ENCODE data around the gene VEGFD. TPM values are rescaled to one million over a fixed set of nuclear protein-coding genes. Genes with fewer than 3 reads are reported as not detected.

VEGFD gene
- total RNA-seq, 1 experiment from 2014 or later, result 0.36 TPM

DNA sequence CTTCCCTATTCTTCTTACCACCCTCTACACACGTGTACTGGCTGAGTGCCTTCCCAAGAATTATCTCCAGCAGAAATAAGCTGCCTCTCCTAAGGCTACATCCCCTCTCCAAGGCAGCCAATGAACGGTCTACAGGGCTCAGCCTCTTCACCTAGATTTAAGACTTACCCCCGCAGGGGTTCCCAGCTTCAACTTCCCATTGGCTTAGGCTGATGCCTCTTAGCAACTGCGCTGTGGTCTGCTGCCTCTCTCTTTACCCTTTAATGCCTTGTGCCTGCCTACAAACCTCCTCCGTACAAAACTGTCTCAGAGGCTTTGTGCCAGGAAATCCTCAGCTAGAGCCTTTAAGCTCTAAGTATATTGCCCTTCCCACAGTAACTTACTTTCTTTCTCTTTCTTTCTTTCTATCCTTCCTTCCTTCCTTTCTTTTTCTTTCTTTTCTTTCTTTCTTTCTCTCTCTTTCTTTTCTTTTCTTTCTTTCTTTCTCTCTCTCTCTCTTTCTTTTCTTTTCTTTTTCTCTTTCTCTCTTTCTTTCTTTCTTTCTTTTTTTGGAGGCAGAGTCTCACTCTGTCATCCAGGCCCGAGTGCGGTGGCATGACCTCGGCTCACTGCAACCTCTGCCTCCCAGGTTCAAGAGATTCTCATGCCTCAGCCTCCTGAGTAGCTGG is 33.8 kb downstream of the VEGFD start:
- Histone ChIP-seq H3K27me3 (replicated peaks; ENCODE audit: control insufficient read depth, insufficient read depth, low read length) (no peaks in the 10 kb centered on the region), H3K4me3 (ENCODE audit: low read depth, low read length) (no peak overlapping the region), H3K36me3 (ENCODE audit: control insufficient read depth, insufficient read depth, low read length) (no peaks in the 10 kb centered on the region), H3K9me3 (no peaks in the 10 kb centered on the region), H3K4me1 (no peaks in the 10 kb centered on the region)
- BruUV-seq (replicated peaks), result no TSS peak
- Mint-ChIP-seq H3K9me3 (ENCODE audit: unreplicated experiment) (no peaks in the 10 kb centered on the region), H3K36me3 (ENCODE audit: insufficient read depth, unreplicated experiment) (no peaks in the 10 kb centered on the region), H3K27ac (ENCODE audit: unreplicated experiment) (no peak overlapping the region), H3K4me1 (ENCODE audit: low read depth, unreplicated experiment) (no peaks in the 10 kb centered on the region), H3K4me3 (ENCODE audit: unreplicated experiment) (no peak overlapping the region), H3K27me3 (ENCODE audit: insufficient read depth, unreplicated experiment) (peaks cover 6% of the 10 kb centered on the region)
- CTCF ChIA-PET, result interaction anchor here (0.6 to 0.7 kb wide), 2 partner anchors 124 to 156 kb away, joined by 3 read pairs; no protein-coding TSS in a partner anchor
- intact Hi-C loops (cut with micrococcal nuclease; ENCODE audit: unreplicated experiment), result no loop called here
- POLR2A ChIA-PET, result no interaction called here
- DNase-seq, result no peak
- TF ChIP-seq CTCF (IDR thresholded peaks at IDR 0.05; ENCODE audit: insufficient read depth in 1 of 2, low read depth in 1 of 2, low read length in 1 of 2, severe bottlenecking in 1 of 2, unreplicated experiment in 1 of 2), result no peak

- H3K9me3 ChIP-seq, result no peaks in the 10 kb centered on the region
- H3K36me3 ChIP-seq (ENCODE audit: control insufficient read depth, insufficient read depth, low read length), result no peaks in the 10 kb centered on the region
- Mint-ChIP-seq H3K27ac (ENCODE audit: unreplicated experiment) (no peak overlapping the region), H3K9me3 (ENCODE audit: unreplicated experiment) (no peaks in the 10 kb centered on the region), H3K36me3 (ENCODE audit: insufficient read depth, unreplicated experiment) (no peaks in the 10 kb centered on the region), H3K4me1 (ENCODE audit: low read depth, unreplicated experiment) (no peaks in the 10 kb centered on the region), H3K4me3 (ENCODE audit: unreplicated experiment) (no peak overlapping the region), H3K27me3 (ENCODE audit: insufficient read depth, unreplicated experiment) (peaks cover 6% of the 10 kb centered on the region)
- DNase-seq, result peak; percentile 38 to 49
- ChIA-PET CTCF (interaction anchor here (0.6 kb wide), 1 partner anchor 119 kb away, joined by 3 read pairs; no protein-coding TSS in a partner anchor), POLR2A (no interaction called here)
- H3K4me1 ChIP-seq, result no peaks in the 10 kb centered on the region
- BruUV-seq (replicated peaks), result no TSS peak
- intact Hi-C loops (cut with micrococcal nuclease; ENCODE audit: unreplicated experiment), result loop anchor here (1.0 to 10.0 kb wide), 3 partner anchors 119 to 296 kb away; no protein-coding TSS in a partner anchor
- no peaks in the 10 kb centered on the region for H3K27me3 ChIP-seq (replicated peaks; ENCODE audit: control insufficient read depth, insufficient read depth, low read length)
- H3K4me3 ChIP-seq (ENCODE audit: low read depth, low read length), result no peak overlapping the region
- TF ChIP-seq CTCF (IDR thresholded peaks at IDR 0.05; ENCODE audit: insufficient read depth in 1 of 2, low read depth in 1 of 2, low read length in 1 of 2, severe bottlenecking in 1 of 2, unreplicated experiment in 1 of 2), result peak; percentile 24 to 29
These were observed 35.2 kb downstream of the VEGFD start for GRCh38 chrX:15349046-15349445.

DNA sequence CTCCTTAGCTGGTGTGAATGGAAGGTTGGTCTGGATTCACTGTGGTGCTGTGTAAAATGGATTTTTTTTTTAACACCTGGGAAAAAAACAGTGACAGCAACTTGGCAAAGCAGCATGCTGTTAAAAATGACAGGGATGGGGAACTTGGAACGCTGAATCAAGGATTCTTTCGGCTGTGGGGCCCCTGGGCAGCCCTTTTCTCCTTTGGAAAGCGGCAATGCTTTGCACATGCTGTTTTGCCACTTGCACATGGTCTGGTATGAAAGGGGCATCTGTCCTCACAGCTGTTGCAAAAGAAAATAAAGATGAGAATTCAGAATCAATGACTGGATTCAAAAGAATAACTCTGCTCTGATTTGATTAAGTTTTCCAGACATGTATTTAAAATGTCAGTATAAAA is 38.2 kb downstream of the VEGFD start:
- ChIA-PET POLR2A (no interaction called here), CTCF (no interaction called here)
- DNase-seq, result no peak
- Histone ChIP-seq H3K36me3 (ENCODE audit: control insufficient read depth, insufficient read depth, low read length) (no peaks in the 10 kb centered on the region), H3K9me3 (no peaks in the 10 kb centered on the region), H3K27me3 (replicated peaks; ENCODE audit: control insufficient read depth, insufficient read depth, low read length) (no peaks in the 10 kb centered on the region), H3K4me1 (0 out of 2 replicates have a peak, but pooled peaks cover 3% of the 10 kb centered on the region), H3K4me3 (ENCODE audit: low read depth, low read length) (no peak overlapping the region)
- Mint-ChIP-seq H3K4me1 (ENCODE audit: low read depth, unreplicated experiment) (no peaks in the 10 kb centered on the region), H3K27me3 (ENCODE audit: insufficient read depth, unreplicated experiment) (peaks cover 6% of the 10 kb centered on the region), H3K9me3 (ENCODE audit: unreplicated experiment) (no peaks in the 10 kb centered on the region), H3K4me3 (ENCODE audit: unreplicated experiment) (no peak overlapping the region), H3K27ac (ENCODE audit: unreplicated experiment) (no peak overlapping the region), H3K36me3 (ENCODE audit: insufficient read depth, unreplicated experiment) (no peaks in the 10 kb centered on the region)
- intact Hi-C loops (cut with micrococcal nuclease; ENCODE audit: unreplicated experiment), result loop anchor here (10.0 kb wide), 1 partner anchor 299 kb away; no protein-coding TSS in a partner anchor
- TF ChIP-seq CTCF (IDR thresholded peaks at IDR 0.05; ENCODE audit: insufficient read depth in 1 of 2, low read depth in 1 of 2, low read length in 1 of 2, severe bottlenecking in 1 of 2, unreplicated experiment in 1 of 2), result no peak
- no TSS peak for BruUV-seq (replicated peaks)

Data from Caco-2 (cell line).